Right lobe of liver (tissue), 4 donors: ENCODE data around the gene SRP68.

Experiments used
- CTCF ChIP-seq, 4 donors: fragments of 200-600 bp in 3 of 4; fragments of 450-650 bp in 1 of 4; IDR thresholded peaks; one replicate each; pipeline versions ENCODE4 v1.5.1 to v1.8.0; 2016 to 2022; ENCODE audit warnings: antibody characterized with exemption in 4 of 4, mild to moderate bottlenecking in 2 of 4
- POLR2A ChIP-seq: fragments of 450-650 bp; IDR thresholded peaks from one replicate; pipeline ENCODE4 v1.6.1; 2017; ENCODE audit warnings: antibody characterized with exemption, mild to moderate bottlenecking
- donor health status: DM: no; HTN: no; CAD: no.
- donor health status: DM: no; HTN: no; CAD: no.
- donor health status: DM: no; HTN: yes; CAD: no.

- no peak for TF ChIP-seq CTCF (IDR thresholded peaks at IDR 0.05)
- no peak for TF ChIP-seq POLR2A
Measured at GRCh38 chr17:76018801-76019200, 53.5 kb downstream of the SRP68 start.
